Fibroblast of lung (primary cell): Measurements from ENCODE around the gene PIM3.

Source experiments
- EZH2 ChIP-seq: IDR thresholded peaks from 2 replicates; pipeline ENCODE4 v1.5.1; 2012; ENCODE audit warnings: low read length, control low read depth, mild to moderate bottlenecking; ENCODE audit errors: missing control alignments
- TF ChIP-seq, protein P1 (sequence below), 2 donors: IDR thresholded peaks in 1 of 2; conservative IDR thresholded peaks in 1 of 2; 1 replicate in 1 of 2; 2 replicates in 1 of 2; pipeline ENCODE4 v1.5.1; 2011 to 2012; ENCODE audit warnings: low read length in 2 of 2, control low read depth in 1 of 2, inconsistent platforms in 1 of 2, low read depth in 1 of 2, mild to moderate bottlenecking in 1 of 2

- TF ChIP-seq, protein P1, sequence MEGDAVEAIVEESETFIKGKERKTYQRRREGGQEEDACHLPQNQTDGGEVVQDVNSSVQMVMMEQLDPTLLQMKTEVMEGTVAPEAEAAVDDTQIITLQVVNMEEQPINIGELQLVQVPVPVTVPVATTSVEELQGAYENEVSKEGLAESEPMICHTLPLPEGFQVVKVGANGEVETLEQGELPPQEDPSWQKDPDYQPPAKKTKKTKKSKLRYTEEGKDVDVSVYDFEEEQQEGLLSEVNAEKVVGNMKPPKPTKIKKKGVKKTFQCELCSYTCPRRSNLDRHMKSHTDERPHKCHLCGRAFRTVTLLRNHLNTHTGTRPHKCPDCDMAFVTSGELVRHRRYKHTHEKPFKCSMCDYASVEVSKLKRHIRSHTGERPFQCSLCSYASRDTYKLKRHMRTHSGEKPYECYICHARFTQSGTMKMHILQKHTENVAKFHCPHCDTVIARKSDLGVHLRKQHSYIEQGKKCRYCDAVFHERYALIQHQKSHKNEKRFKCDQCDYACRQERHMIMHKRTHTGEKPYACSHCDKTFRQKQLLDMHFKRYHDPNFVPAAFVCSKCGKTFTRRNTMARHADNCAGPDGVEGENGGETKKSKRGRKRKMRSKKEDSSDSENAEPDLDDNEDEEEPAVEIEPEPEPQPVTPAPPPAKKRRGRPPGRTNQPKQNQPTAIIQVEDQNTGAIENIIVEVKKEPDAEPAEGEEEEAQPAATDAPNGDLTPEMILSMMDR (conservative IDR thresholded peaks at IDR 0.05 in 1 of 2, IDR thresholded peaks at IDR 0.05 in 1 of 2; ENCODE audit: low read depth in 1 of 2, low read length in 2 of 2) = no peak
- no peak for TF ChIP-seq EZH2
These were observed 9.4 kb downstream of the PIM3 start for GRCh38 chr22:49969751-49970527.
